Measurements from ENCODE around the gene MYADML2.

MYADML2 gene

GRCh38 chr17:81958633-81959342, 11.8 kb upstream of the MYADML2 start:
- DNase-seq = no peak

- no peak for DNase-seq
Measured at GRCh38 chr17:81957691-81958432, 10.8 kb upstream of the MYADML2 start.

GRCh38 chr17:81956607-81957589, 9.9 kb upstream of the MYADML2 start:
- no peak for DNase-seq

- no peak for DNase-seq
Measured at GRCh38 chr17:81955756-81956544, 8.9 kb upstream of the MYADML2 start.

- DNase-seq = no peak
Measured at GRCh38 chr17:81955058-81955681, 8.1 kb upstream of the MYADML2 start.

GRCh38 chr17:81954131-81955057, 7.4 kb upstream of the MYADML2 start:
- DNase-seq = no peak

GRCh38 chr17:81953443-81953842, 6.4 kb upstream of the MYADML2 start:
- peak; percentile 32 for DNase-seq

- DNase-seq = no peak
Measured at GRCh38 chr17:81952792-81953228, 5.8 kb upstream of the MYADML2 start.

- DNase-seq = no peak
Measured at GRCh38 chr17:81951785-81952684, 5.0 kb upstream of the MYADML2 start.

- DNase-seq = no peak
Measured at GRCh38 chr17:81950501-81950900, 3.5 kb upstream of the MYADML2 start.

GRCh38 chr17:81948635-81949378, 1.8 kb upstream of the MYADML2 start:
- DNase-seq = no peak

- no peak for DNase-seq
Measured at GRCh38 chr17:81944858-81945257, 2.2 kb downstream of the MYADML2 start.

- DNase-seq = no peak
Measured at GRCh38 chr17:81942167-81942553, 4.9 kb downstream of the MYADML2 start.

- DNase-seq = no peak
Measured at GRCh38 chr17:81941484-81942166, 5.4 kb downstream of the MYADML2 start.

- DNase-seq = no peak
Measured at GRCh38 chr17:81940538-81941483, 6.2 kb downstream of the MYADML2 start.

- no peak for DNase-seq
Measured at GRCh38 chr17:81939881-81940385, 7.1 kb downstream of the MYADML2 start.

GRCh38 chr17:81939218-81939617, 7.8 kb downstream of the MYADML2 start:
- no peak for DNase-seq
